Stromal cell of bone marrow (primary cell): Measurements from ENCODE around the gene ARHGAP22.
A peak's percentile ranks its signal among the peaks of the same experiment; 100 is the strongest.

Experiments used
- DNase-seq: peaks from one replicate; pipeline ENCODE4 v3.0.0-alpha.2; 2012; ENCODE audit warnings: low read depth

Gene ARHGAP22

DNA sequence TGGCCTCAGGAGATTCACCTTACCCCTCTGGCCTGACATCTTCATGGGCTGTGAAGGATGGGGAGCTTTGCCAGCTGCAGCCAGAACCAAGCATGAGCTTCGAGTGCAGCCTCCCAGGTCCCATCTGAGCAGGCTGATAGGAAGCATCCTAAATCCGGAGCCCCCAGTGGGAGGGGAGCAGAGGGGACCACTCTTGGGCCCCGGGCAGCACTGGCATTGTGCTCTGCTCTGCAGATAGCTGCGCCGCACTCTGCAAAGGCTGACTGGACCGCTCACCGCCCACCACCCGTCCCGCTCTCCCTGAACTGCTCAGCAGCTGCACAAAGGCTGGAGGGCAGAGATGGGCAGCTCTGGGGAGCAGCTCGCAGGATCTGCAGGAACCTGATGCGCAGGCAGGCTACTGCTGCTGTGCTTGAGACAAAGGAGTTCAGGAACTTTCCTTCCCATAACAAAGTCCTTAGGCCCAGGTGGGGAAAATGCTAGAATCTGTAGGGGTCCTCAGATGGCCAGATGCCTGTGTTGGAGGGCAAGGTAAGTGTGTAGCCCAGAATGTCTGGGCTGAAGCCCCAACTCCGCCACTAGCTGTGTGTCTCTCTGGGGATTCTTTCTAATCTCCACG, 51.8 kb downstream of the ARHGAP22 start:
- DNase-seq = no peak

DNA sequence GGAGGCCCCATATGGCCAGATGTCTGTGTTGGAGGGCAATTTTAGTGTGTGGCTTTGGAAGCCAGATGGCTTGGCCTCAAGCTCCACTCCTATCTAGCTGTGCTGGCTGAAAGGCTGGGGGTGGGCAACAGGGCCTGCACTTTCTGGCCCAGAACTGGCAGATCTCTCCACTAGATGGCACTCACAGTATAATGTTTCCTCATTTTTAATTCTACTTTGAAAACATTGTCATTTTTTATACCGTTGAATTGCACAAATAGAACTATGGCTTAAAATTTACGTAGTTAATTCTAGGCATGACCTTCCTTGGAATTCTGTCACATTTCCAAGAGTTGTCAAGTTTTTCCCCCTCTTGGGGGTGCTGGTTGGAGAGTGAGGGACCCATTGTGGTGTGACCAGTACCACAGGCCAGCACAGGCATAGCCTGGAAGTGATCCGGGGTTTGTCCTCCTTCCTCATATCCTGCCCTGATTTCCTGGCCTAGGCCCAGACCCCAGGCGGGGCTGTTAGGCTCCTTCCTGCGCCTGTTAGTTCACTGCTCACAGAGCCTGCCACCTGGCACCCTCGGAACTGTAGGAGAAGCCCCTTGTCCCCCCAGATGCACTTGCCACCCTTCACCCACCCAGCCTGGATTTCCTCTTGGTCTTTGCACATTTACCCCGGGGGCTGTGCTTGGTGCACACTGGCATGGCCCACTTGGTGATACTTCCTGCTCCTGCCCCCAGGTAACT, 52.8 kb downstream of the ARHGAP22 start:
- peak; percentile 25 for DNase-seq

DNA sequence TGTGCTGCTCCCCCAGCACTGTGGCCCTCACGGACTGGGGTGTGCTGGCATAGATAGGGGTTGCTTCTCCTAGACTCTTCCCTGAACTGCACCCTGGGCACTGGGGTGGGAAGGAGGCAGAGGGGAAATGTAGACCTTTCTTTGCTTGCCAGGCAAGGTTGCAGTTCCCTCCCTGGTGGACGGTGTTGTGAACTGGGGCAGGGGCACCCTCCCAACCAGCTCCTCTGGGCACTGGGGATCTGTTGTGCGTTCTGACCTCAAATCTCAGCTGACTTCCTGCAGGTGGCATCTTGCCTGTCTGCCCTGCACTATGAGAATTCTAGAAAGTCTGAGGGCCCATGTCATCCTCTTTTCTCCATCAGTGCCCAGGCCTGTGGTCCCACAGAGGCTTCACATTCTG, 53.9 kb downstream of the ARHGAP22 start:
- DNase-seq = no peak

DNA sequence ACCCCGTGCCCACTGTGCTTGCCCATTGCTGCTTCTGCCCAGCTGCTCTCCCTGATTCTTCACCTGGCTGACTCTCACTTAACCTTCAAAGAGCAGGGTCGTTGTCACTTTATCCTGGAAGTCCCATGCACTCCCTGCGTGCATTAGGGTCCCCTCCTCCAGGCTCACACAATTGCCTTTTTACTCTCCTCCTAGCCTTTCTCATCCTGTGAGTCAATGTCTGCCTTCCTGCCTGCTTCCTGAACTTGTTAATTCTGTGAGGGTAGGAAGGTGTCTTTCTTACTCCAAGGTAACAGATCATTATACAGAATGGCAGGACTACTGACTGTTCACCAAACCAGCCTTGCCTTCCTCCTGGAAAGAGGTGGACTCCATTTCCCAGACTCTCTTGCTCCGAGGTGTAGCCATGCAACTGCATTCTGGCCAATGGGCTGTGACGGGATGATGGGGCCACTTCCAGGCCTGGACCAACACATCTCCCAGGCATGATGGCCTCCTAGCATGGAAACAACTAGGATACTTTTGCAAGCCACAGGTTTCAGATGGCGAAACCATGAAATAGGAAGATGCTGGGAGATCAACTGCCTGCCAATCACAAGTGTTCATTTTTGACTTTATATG, 54.7 kb downstream of the ARHGAP22 start:
- DNase-seq = no peak

DNA sequence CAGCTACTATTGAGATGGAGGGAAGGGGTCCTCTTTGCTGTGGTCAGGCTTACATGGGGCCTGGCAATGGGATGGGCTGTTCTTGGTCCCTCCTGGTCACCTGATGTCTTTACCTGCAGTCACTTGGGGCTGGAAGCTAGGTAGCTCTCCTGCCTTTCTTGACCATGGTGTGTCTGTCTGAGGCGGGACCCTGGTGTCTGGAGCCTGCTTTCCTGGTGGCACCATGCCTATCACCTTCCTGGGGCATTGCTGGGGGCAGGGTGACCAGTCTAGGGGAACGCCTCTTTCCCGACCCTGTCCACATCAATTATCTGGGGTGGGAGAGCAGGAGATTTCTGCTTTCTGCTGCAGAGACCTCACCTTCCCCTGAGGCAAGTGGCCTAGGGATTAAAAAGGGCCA, 55.6 kb downstream of the ARHGAP22 start:
- no peak for DNase-seq

DNA sequence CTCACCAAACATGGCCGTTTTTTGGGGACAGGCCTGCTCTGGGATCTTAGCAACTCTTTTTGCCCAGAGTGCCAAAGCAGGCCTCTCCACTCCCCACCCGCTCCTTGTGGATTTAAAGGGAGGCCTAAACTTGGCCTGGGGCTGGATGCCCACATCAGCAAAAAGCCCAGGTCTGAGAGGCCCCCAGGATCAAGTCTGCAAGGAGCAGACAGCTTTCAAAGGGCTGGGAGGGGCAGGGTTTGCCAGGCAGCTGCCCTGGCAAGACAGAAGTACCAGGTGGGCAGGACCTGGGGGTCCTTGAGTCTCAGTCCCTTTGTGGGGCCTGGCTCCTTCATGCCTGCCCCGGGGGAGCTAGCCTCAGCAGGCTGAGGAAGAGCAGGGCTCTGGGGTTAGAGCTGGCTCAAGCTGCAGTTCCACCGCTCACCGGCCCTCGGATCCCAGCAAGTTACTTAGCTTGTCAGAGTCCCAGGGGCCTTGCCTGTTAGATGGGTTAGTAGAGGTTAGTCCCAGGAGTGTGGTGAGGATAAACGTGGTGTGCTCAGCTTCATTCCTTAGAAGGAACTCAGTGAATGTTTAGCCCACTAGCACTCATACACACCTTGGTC, 56.2 kb downstream of the ARHGAP22 start:
- DNase-seq = no peak

DNA sequence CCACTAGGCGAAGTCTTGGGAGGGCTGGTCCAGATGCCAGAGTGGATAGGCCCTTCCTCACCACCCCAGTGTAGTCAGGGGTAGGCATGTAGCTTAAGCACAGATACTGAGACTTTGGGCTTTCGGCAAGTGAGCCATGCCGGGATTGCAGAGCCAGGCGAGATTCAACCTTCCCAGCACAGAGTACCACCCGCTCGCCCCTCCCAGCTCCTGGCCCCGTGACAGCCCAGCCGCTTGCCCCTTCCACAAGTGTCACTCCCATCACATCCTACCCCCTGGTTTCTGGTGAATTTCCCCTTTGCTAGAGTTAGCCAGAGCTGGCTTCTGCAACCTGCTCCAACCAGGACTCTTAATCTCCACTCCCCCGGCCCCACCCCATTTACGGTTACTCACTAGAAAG, 56.9 kb downstream of the ARHGAP22 start:
- no peak for DNase-seq

DNA sequence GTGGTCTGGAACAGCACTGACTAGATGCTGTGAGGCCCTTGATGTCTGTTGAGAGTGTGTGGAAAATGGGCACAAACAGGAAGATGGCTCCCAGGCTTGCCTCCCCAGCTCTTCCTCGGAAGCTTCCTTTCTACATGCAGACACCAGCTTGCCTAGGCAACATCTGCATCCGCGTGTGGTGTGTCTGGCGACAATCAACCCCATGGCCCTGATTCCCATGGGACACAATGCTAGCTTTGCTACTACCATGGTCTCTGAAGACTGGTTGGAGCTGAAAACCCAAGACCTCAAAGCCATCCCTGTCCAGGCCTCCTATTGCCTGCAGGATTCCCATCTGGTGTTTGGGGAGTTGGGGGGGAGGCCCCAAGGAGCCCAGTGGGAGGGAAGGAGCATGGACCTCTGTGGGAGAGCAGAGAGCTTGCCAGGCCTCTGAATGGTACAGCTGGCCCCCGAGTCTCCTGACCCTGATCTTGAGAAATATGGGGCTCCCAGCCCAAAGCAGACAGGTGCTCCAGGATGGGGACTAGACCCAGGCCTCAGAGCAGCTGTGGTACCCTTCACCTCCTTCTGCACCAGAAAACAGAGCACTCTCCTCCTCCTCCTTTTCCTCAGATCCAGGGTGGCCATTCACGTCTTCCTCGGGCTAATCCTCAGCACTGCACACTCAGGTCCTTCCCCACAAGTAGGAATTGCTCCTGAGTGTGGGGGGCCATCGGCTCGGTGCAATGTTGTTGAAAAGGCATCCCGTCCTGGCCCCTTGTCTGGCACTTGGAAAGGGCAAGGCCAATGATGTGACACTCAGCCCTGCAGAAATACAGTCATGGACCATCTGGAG, 57.6 kb downstream of the ARHGAP22 start:
- no peak for DNase-seq

DNA sequence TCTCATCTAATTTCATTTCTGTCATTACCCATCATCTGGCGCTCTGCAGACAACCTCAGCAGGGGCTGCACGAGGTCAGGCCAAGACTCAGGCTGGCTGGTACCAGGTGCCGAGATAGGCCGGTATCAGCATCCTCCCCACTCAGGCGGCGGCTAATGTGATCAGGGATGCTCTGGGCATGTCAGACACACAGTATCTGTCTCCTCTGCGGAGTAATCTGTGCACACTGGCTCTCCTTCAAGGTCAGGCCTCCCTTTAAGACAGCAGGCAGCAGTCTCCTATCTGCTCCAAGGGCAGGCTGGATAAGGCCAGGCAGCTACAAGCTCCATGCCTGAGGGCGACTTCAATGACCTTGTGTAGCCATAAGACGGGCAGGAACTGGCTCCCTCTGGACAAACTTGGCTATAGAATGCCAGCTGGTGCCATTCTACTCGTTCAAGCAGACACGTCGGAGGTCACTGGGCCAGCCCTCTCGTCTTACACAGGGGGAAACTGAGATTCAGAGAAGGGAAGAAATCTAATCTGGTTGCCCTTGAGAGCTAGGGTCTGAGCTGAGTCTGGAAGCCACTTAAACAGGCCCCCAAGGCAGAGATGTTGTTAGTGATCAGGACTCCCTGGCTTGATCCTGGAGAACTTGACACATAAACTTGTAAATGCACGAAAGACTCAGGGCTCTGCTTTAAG, 59.3 kb downstream of the ARHGAP22 start:
- DNase-seq = no peak

DNA sequence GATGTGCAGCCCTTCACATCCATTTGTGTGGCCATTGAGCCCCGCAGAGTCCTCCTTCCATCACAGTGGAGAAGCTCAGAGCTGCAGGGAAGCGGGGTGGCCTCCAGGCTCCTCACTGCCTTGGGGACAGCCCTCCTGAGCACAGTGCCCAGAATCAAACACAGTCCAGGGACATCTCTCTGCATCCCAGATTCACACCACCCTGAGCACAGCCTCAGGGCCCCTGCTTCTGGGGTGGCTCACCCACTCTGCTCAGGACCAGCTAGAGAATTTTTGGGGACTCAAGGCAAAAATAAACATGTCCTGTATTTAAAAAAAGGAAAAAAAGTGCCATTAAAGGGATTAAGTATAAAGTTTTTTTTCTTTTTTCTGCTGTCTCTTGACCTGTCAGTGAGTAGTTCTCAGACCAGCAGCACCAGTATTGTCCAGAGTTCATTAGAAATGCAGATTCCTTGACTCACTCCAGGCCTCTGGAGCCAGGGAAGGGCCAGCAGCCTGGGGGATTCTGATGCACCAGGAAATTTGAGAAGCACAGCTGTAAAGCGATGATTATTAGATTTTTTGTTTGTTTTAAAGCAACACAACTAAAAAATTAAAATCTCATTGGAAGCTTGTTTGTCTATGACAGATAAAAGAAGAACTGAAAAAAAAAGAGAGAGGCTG, 61.6 kb downstream of the ARHGAP22 start:
- no peak for DNase-seq

DNA sequence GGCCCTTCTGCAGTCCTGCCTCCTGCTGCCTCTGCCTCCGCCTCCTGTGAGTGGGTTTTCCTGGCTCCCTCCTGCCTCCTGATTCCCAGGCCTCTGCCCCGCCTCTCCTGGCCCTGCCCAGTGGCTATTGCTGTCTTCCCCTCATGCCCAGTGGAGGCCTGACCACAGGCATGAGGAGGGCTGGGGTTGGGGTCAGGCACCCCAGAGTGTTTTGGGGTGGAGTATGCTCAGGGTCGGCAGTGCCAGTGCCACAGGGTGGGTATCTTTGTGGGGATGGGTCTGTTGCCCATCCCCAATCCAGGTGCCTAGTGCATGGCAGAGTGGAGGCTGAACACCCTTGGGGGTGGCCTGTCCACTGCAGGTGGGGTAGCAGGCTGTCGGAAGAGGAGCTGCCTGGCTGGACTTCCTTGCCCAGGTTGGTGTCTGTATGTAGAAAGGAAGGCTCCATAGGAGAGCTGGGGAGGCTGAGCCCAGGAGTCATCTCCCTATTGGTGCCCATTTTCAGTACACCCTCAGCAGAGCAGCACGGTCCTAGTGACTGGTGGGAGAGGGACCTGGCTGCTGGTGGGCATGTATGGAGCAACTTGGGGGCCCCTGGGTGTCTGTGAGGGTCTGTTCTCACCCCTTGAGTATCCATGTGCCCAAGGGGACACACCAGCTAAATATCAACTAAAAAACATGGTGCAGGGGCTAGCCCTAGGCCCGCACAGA, 62.2 kb downstream of the ARHGAP22 start:
- no peak for DNase-seq

DNA sequence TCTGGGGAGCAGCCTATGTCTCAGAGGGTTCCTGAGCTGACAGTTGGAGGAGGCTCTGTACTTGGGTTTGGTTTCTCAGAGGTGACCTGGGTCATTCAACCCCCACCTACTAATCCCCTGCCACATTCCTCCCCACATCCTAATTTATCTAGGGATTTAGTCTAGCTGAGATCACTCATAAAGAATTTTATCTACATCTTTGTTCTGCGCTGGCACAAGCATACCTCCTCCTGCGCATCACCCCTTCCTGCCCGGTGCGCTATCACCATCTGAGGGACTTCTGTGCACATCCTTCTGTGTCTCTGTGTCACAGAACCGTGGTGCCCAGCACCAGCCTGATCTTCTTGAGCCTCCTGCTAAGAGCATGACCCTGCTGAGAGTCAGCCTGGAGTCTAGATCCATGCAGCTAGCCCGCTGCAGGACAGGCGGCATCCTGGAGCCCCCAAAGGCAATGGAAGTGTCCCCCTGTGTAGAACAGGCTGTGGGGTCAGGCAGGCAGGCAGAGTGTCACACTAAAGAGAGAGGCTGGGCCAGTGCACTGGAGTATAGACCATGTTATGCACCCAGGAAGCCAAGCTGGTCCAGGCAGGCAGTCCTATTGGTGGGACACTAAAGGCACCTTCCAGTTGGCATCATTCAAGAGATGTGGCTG, 63.6 kb downstream of the ARHGAP22 start:
- DNase-seq = no peak

DNA sequence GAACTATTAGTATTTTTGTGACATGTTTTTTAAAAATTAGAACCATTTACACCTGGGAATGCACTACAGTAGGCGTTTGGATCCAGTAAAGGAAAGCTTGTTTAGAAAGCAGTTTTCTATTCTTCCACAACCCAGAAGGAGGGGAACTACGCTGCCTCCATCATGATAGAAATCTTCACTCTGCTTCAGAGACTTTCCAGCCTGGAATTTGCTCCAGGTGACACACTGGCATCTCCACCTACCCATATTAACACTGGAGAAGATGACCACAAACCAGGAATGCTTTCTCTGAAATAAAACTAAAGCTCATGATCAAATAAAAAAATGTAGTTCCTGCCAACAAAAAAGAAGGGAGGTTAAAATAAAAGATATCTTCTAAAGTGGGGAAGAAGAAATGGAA, 66.3 kb downstream of the ARHGAP22 start:
- DNase-seq = no peak

DNA sequence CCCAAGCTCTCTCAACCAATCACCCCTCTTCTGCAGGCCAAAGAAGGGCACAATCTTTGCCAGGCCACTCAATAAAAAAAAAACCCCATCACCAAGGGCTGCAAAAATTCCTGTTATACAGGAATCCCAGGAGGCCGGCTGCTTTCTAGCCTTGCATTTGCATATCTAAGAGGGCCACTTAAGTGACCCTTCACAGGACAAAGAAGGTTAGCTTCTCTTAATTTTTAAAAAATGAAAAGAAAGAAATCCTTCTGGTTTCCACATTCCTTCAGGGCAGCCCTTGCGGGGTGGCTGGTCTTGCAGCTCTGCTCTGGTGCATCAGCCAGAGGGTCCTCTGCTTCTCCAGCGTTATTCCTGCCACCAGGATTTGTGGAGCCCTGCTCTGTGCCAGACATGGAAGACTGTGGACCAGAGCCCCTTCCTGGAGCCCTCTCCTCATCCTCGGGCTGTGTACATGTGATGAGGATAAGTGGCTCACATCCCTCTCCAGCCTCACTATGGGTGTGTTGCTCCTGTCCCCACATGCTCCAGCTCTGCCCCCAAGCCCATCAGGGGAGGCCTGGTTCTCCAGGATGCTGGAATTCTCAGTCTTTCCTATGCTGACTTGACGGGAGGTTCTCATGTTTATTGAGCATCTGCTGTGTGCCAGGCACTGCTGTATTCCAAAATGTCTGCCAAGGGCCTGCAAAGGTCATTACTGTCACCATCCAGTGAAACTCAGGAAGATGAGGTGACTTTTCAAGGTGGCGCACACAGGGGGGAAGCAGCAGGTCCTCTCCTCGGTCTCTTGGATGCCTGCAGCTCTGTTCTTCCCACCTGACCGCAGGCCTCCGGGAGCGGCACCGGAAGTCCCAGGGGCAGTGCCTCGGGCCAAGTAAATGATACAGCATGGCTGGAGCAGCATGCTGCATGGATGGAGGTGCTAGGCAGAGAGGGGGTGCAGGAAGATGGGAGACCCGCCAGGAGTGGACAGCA, 67.7 kb downstream of the ARHGAP22 start:
- no peak for DNase-seq

DNA sequence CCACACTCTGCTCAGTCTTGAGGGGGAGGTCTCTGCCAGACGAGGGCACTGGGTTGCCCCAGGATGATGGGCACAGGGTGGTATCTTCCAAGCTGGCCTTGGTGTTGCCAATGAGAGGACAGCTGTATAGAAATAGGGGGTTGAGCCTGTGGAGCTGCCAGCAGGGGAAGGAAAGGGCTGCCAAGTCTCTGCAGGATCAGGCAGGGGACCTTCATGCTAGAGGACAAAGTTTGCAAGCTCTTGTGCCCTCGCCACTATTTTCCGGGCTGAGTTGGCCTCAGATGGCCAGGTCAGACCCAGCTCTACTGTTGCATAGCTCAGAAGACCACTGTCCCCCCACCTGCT, 68.7 kb downstream of the ARHGAP22 start:
- no peak for DNase-seq

DNA sequence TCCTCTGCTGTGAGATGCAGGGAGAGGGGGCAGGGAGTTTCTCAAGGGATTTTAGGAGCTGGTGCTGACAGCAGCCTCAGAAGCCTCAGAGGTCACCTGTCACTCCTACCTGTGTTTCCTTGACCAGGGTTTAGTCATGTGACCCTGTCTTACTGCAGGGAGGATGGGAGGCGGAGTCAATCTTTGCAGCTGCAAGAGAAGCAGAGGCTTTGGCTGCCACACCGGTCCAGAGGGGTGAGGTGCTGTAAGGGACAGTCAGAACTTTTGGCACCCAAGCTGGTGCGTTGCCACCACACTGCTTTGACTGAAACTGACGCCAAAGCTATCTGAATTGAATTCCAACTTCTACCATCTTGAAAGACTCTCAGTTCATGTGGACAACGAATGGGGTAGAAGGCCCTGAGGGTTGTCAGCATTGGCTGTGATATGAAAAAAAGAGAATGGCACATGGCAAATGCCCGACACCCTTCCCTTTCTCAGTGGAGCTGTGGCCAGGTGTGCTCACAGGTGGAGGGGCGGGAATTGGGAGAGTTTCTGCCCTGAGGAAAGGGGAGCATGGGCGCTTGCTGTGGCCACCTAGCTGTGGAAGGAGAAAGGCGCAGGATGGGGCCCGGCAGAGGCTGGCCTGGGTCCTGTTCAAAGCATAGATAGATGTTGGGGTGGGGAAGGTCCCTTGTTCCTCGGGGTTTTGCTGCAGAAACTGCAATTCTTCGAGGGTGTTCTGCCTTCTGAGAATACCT, 69.3 kb downstream of the ARHGAP22 start:
- DNase-seq = no peak

DNA sequence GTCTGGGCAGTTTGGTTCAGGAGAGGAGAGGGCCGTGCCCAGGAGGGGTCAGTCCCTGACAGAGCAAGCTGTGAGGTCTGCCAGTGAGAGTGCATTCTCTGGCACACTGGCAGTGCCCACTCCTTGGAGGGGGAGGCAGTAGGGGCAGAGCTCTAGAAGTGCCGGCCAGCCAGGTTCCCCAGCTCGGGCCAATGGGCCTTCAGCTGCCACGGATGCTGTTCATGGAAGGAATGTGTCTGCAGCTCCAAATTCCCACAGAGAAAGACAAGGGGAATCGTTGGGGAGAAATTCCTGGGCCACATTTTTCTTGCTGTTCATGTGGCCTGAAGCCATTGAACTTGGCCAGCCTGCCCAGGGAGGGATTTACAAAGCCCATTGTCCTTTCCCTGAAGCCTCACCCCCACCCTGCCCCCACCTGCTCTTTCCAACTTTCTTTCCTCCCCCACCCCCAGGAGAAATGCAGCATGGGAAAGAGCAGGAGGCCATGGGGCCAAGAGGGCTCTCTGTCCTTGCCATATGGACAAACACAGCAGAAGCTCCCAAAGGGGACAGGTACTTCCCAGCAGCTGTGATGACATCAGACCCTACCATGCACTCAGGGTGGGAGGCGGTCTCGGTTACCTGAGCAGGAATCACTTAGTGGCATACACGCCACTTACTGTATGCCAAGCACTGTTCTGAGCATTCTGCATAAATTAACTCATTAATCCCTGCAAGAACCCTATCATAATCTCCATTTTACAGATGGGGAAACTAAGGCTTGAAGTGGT, 70.7 kb downstream of the ARHGAP22 start:
- DNase-seq = no peak
